HepG2 (cell line): ENCODE data around the gene FAM222A.

Source experiments
- EP300 ChIP-seq, 3 experiments: sonication (generic) in 1 of 3; formaldehyde crosslinking in 1 of 3; IDR thresholded peaks; 2 replicates each; pipeline versions ENCODE4 v1.5.1 to v1.6.1; 2011 to 2020; ENCODE audit warnings: low read depth in 2 of 3, low read length in 2 of 3, borderline replicate concordance in 1 of 3, improper control_type of control experiment in 1 of 3, mild to moderate bottlenecking in 1 of 3, missing genetic modification reagents in 1 of 3, moderate library complexity in 1 of 3
- TBP ChIP-seq: sonication (generic); formaldehyde crosslinking; IDR thresholded peaks from 2 replicates; pipeline ENCODE4 v1.5.0; 2020; ENCODE audit warnings: missing genetic modification reagents

GRCh38 chr12:109763201-109763841 lies 49.7 kb downstream of the FAM222A start:
- TF ChIP-seq TBP (CRISPR knock-in tag) (no peak), EP300 (IDR thresholded peaks at IDR 0.05; ENCODE audit: low read depth in 2 of 2, low read length in 2 of 2) (no peak), EP300 (CRISPR knock-in tag; IDR thresholded peaks at IDR 0.05; ENCODE audit: borderline replicate concordance) (no peak)
